GM21390 (cell line): ENCODE data around the gene STK10.
"Not testable (repeated sequence)": the region's sequence is repeated elsewhere in the genome, so short reads cannot be mapped to it uniquely, and the experiment has no call there.

Source experiments
- ATAC-seq: cut with Tn5 transposase; IDR thresholded peaks from one replicate; pipeline ENCODE4 v1.9.1; 2021; ENCODE audit not compliant: unreplicated experiment

The STK10 gene

GRCh38 chr5:172188033-172188892 lies at the start of gene STK10:
Gene STK10 (minus strand): TSS chr5:172188224. CDS start chr5:172188042, 182 bp downstream.
- ATAC-seq = peak; percentile 71

GRCh38 chr5:172235827-172236736 lies 48.1 kb upstream of the STK10 start:
- ATAC-seq = no peak

- ATAC-seq = peak; percentile 72
Observed at GRCh38 chr5:172235132-172235780, 47.2 kb upstream of the STK10 start.

GRCh38 chr5:172234031-172234430 lies 46.0 kb upstream of the STK10 start:
- no peak for ATAC-seq

GRCh38 chr5:172229904-172230303 lies 41.9 kb upstream of the STK10 start:
- ATAC-seq = no peak

- no peak for ATAC-seq
Observed at GRCh38 chr5:172224996-172225395, 37.0 kb upstream of the STK10 start.

- peak; percentile 83 for ATAC-seq
Observed at GRCh38 chr5:172223901-172224873, 36.2 kb upstream of the STK10 start.

GRCh38 chr5:172219296-172219695 lies 31.3 kb upstream of the STK10 start:
- no peak for ATAC-seq

- no peak for ATAC-seq
Observed at GRCh38 chr5:172216345-172216744, 28.3 kb upstream of the STK10 start.

GRCh38 chr5:172213126-172213525 lies 25.1 kb upstream of the STK10 start:
- ATAC-seq = no peak

- ATAC-seq = no peak
Observed at GRCh38 chr5:172211676-172212075, 23.7 kb upstream of the STK10 start.

- ATAC-seq = no peak
Observed at GRCh38 chr5:172209714-172210113, 21.7 kb upstream of the STK10 start.

- no peak for ATAC-seq
Observed at GRCh38 chr5:172207511-172207910, 19.5 kb upstream of the STK10 start.

GRCh38 chr5:172205984-172206383 lies 18.0 kb upstream of the STK10 start:
- ATAC-seq = not testable (repeated sequence)

- ATAC-seq = no peak
Observed at GRCh38 chr5:172200476-172200875, 12.5 kb upstream of the STK10 start.

- no peak for ATAC-seq
Observed at GRCh38 chr5:172199446-172199845, 11.4 kb upstream of the STK10 start.

GRCh38 chr5:172197775-172198174 lies 9.8 kb upstream of the STK10 start:
- ATAC-seq = not testable (repeated sequence)

- no peak for ATAC-seq
Observed at GRCh38 chr5:172194985-172195774, 7.2 kb upstream of the STK10 start.

GRCh38 chr5:172193872-172194271 lies 5.8 kb upstream of the STK10 start, which contains the start of gene EFCAB9:
Gene EFCAB9 (plus strand): TSS chr5:172194172. CDS start chr5:172194173, 1 bp downstream.
- no peak for ATAC-seq
